Renal cortex interstitium (tissue), 3 donors: ENCODE data around the gene VARS2. TPM values are rescaled to one million over a fixed set of nuclear protein-coding genes. Genes with fewer than 3 reads are reported as not detected.

ENCODE experiments used
- polyA plus RNA-seq, 3 donors: library from polyadenylated mRNA; unstranded; fragments of 120-200 nt; gene quantifications; one replicate each; pipeline ENCODE4 v1.2.1, GENCODE V29; 2013; ENCODE audit not compliant: insufficient read length in 3 of 3

The VARS2 gene
- polyA plus RNA-seq, 3 donors, result 41.6 to 50.7 (median 48.3) TPM

Other genes with a start within 250 kb of the VARS2 start
- 10 to 100 TPM; 46.2 to 51.0 (median 50.7) TPM for gene DHX16, start 241.2 kb upstream of the VARS2 start, polyA plus RNA-seq
- gene PPP1R18, start 227.6 kb upstream of the VARS2 start, polyA plus RNA-seq, result 10 to 100 TPM; 29.8 to 43.1 (median 34.2) TPM
- gene NRM, start 223.3 kb upstream of the VARS2 start, polyA plus RNA-seq, result 10 to 100 TPM; 34.1 to 43.5 (median 35.2) TPM
- 10 to 100 TPM; 46.4 to 51.0 (median 48.0) TPM for gene MDC1, start 197.0 kb upstream of the VARS2 start, polyA plus RNA-seq
- 1,000 to 10,000 TPM; 1,054 to 1,337 (median 1,265) TPM for gene TUBB, start 193.9 kb upstream of the VARS2 start, polyA plus RNA-seq
- 100 to 1,000 TPM; 134 to 139 (median 138) TPM for gene FLOT1, start 171.6 kb upstream of the VARS2 start, polyA plus RNA-seq
- 10 to 100 TPM; 18.3 to 29.0 (median 20.2) TPM for gene IER3, start 169.7 kb upstream of the VARS2 start, polyA plus RNA-seq
- 100 to 1,000 TPM; 145 to 195 (median 177) TPM for gene DDR1, start 29.7 kb upstream of the VARS2 start, polyA plus RNA-seq
- 10 to 100 TPM; 41.4 to 54.3 (median 48.3) TPM for gene GTF2H4, start 6.0 kb upstream of the VARS2 start, polyA plus RNA-seq
- gene SFTA2, start 17.9 kb downstream of the VARS2 start, polyA plus RNA-seq, result 1 to 10 TPM in 2 of 3 donors, under 1 TPM in 1; 0.80 to 1.3 (median 1.2) TPM
- under 1 TPM; 0.03 to 0.18 (median 0.08) TPM for gene MUCL3, start 26.7 kb downstream of the VARS2 start, polyA plus RNA-seq
- gene MUC21, start 69.5 kb downstream of the VARS2 start, polyA plus RNA-seq, result not detected
- not detected for gene MUC22, start 96.2 kb downstream of the VARS2 start, polyA plus RNA-seq
- gene C6orf15, start 198.3 kb downstream of the VARS2 start, polyA plus RNA-seq, result not detected
- under 1 TPM; 0.23 to 0.34 (median 0.30) TPM for gene PSORS1C1, start 200.6 kb downstream of the VARS2 start, polyA plus RNA-seq
- gene CDSN, start 206.2 kb downstream of the VARS2 start, polyA plus RNA-seq, result not detected
- under 1 TPM in 2 of 3 donors, not detected in 1; 0.14 to 0.17 TPM for gene PSORS1C2, start 224.8 kb downstream of the VARS2 start, polyA plus RNA-seq
- gene CCHCR1, start 243.6 kb downstream of the VARS2 start, polyA plus RNA-seq, result 10 to 100 TPM; 30.5 to 41.6 (median 35.2) TPM
- gene TCF19, start 244.4 kb downstream of the VARS2 start, polyA plus RNA-seq, result 10 to 100 TPM; 14.9 to 21.0 (median 17.4) TPM